Measurements from ENCODE around the gene KCND3.

DNA sequence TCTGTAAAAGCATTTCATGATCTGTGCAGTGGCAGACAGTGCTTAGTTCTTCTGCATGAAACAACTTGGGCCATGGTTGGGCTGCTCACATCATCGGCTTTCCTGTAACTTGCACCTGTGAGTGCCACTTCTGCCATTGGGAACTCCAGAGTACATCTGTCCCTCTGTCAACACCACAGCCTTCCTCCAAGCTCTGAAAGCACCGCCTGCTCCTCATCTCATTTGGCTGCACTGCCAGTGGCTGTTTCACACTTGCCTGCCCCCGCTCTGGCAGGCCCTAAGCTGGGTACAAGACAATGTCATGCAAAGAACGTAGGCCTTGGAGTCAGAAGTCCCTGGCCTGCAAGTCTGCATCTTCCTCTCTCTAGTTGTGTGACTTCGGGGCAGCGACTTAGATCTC, 187.4 kb downstream of the KCND3 start:
- no peak for TF ChIP-seq EZH2 (IDR thresholded peaks at IDR 0.05; ENCODE audit: borderline replicate concordance, low read length)
- TF ChIP-seq, protein P1, sequence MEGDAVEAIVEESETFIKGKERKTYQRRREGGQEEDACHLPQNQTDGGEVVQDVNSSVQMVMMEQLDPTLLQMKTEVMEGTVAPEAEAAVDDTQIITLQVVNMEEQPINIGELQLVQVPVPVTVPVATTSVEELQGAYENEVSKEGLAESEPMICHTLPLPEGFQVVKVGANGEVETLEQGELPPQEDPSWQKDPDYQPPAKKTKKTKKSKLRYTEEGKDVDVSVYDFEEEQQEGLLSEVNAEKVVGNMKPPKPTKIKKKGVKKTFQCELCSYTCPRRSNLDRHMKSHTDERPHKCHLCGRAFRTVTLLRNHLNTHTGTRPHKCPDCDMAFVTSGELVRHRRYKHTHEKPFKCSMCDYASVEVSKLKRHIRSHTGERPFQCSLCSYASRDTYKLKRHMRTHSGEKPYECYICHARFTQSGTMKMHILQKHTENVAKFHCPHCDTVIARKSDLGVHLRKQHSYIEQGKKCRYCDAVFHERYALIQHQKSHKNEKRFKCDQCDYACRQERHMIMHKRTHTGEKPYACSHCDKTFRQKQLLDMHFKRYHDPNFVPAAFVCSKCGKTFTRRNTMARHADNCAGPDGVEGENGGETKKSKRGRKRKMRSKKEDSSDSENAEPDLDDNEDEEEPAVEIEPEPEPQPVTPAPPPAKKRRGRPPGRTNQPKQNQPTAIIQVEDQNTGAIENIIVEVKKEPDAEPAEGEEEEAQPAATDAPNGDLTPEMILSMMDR (IDR thresholded peaks at IDR 0.05; ENCODE audit: low read length), result no peak
